ENCODE measurements around the gene LETMD1.
A peak's percentile ranks its signal among the peaks of the same experiment; 100 is the strongest.

Gene LETMD1

GRCh38 chr12:51025836-51026638, 22.1 kb upstream of the LETMD1 start, which contains the start of gene SLC11A2:
Gene SLC11A2 (minus strand): TSS chr12:51026384. CDS start chr12:51010728, 15,656 bp downstream.
- peak; percentile 97 for DNase-seq

GRCh38 chr12:51027342-51027835, 20.7 kb upstream of the LETMD1 start:
- DNase-seq = no peak

GRCh38 chr12:51028126-51028812, 19.9 kb upstream of the LETMD1 start:
- no peak for DNase-seq

- no peak for DNase-seq
Measured at GRCh38 chr12:51028813-51029150, 19.3 kb upstream of the LETMD1 start.

- no peak for DNase-seq
Measured at GRCh38 chr12:51033048-51033447, 15.1 kb upstream of the LETMD1 start.

GRCh38 chr12:51033457-51034089, 14.6 kb upstream of the LETMD1 start:
- no peak for DNase-seq

GRCh38 chr12:51036279-51036678, 11.8 kb upstream of the LETMD1 start:
- DNase-seq = no peak

GRCh38 chr12:51048661-51049251, 629 bp downstream of the LETMD1 start:
- peak; percentile 65 for DNase-seq

- no peak for DNase-seq
Measured at GRCh38 chr12:51049525-51049924, 1.4 kb downstream of the LETMD1 start.

- no peak for DNase-seq
Measured at GRCh38 chr12:51051787-51052186, 3.7 kb downstream of the LETMD1 start.

- DNase-seq = no peak
Measured at GRCh38 chr12:51055060-51055459, 6.9 kb downstream of the LETMD1 start.

GRCh38 chr12:51056242-51056641, 8.1 kb downstream of the LETMD1 start:
- no peak for DNase-seq

- peak; percentile 19 for DNase-seq
Measured at GRCh38 chr12:51059086-51059485, 11.0 kb downstream of the LETMD1 start.

GRCh38 chr12:51062631-51063397, 14.7 kb downstream of the LETMD1 start:
- DNase-seq = no peak

- DNase-seq = no peak
Measured at GRCh38 chr12:51065530-51065929, 17.4 kb downstream of the LETMD1 start.

GRCh38 chr12:51067229-51067628, 19.1 kb downstream of the LETMD1 start:
- no peak for DNase-seq

GRCh38 chr12:51067771-51068170, 19.6 kb downstream of the LETMD1 start:
- DNase-seq = no peak

GRCh38 chr12:51070004-51070403, 21.9 kb downstream of the LETMD1 start:
- DNase-seq = no peak

GRCh38 chr12:51071663-51072062, 23.5 kb downstream of the LETMD1 start:
- DNase-seq = no peak

GRCh38 chr12:51075390-51075789, 27.3 kb downstream of the LETMD1 start:
- DNase-seq = no peak

- DNase-seq = peak; percentile 63
Measured at GRCh38 chr12:51076236-51076930, 28.3 kb downstream of the LETMD1 start.

GRCh38 chr12:51077930-51078329, 29.8 kb downstream of the LETMD1 start:
- no peak for DNase-seq

Measured in activated effector memory CD4-positive, alpha-beta T cell treated with anti-CD3 and anti-CD28 coated beads, Interleukin-2, amount 50 U/mL, for 16 hours (primary cell).